Limb (tissue), 2 donors: ENCODE measurements around the gene CEP19.
"Not testable (repeated sequence)": the region's sequence is repeated elsewhere in the genome, so short reads cannot be mapped to it uniquely, and the experiment has no call there.

ENCODE experiments used
- DNase-seq, 2 donors: peaks; one replicate each; pipeline ENCODE4 v3.0.0-alpha.2; 2016; ENCODE audit errors: extremely low spot score in 2 of 2

CEP19 gene

DNA sequence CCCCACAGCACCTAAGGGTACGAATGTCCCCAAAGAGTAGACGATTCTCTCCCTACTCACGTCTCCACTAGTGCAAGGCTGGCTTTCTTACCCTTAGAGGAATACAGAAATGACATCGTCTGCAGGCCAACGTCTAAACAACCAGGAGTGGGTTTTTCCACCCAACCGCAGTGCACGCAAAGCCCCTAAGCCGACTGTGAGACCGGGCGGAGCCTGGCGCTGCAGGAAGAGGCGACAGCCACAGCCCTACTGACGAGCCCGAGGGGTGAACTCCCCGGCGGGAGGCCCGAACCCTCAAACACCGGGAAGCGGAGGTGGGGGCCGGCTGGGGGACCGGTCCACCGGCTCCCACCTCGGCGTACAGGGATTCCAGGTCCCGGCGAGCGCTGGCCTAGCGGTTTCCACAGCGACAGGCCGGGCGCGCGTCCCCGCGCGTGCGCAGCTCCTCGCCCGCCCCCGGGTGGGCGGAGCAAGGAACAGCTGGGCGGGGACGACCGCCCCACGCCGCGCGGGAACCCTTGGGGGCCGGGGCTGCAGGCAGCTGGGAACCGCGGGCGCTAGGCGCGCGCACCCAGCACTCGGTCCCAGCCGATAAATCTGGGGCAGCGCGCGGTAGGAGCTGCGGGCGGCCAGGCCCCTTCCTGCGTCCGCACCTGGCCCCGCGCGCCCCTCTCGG lies at the start of gene CEP19, which contains the start of gene PIGX:
CEP19 (minus strand) TSS at position 413 of the 676 bp plus-strand sequence. CDS start 3,593 bp downstream, outside the sequence.
PIGX (plus strand) TSS at position 540 of the 676 bp plus-strand sequence.
- DNase-seq, result peak; percentile 83 to 94

DNA sequence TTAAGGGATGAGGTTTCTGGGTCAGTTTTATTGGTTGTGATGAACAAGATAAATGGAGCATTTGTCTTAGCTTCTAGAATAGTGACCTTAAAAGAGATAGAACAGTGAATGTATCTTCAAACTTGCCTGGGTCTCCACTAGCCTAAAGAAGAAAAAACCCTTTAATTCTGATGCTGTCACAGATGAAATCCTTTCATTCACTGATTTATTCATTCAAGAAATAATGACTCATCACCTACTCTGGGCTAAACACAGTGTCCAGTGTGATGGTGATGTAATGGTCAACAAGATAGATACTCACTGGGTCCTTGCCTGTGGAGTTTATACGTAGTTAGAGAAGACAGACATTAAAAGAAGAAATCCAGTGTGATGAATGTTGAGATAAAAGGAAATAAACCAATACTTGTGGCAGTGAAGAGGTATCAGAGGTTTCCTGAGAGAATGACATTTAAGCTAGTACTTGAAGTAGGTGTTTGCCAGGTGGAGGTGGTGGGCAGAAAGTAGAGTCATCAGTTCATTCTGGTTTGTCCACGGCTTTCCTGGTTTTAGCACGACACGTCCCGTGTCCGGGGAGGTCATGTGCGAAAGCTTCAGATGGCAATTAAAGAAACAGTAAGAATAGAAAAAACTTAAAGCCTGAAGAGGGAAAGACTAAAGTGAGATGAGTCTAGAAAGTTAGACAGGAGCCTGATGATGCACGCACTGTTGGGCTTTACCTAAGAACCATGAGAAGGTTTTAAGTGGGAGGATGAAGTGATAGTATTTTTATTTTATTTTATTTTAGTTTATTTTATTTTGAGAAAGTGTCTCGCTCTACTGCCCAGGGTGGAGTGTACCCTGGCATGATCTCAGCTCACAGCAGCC lies 46.1 kb upstream of the CEP19 start:
- no peak for DNase-seq

- no peak for DNase-seq
Measured at GRCh38 chr3:196756732-196757131, 44.7 kb upstream of the CEP19 start.

GRCh38 chr3:196754091-196754981 lies 42.3 kb upstream of the CEP19 start:
- DNase-seq, result no peak

GRCh38 chr3:196753201-196753600 lies 41.2 kb upstream of the CEP19 start:
- DNase-seq, result no peak

- DNase-seq, result no peak
Measured at GRCh38 chr3:196749125-196749524, 37.1 kb upstream of the CEP19 start.

DNA sequence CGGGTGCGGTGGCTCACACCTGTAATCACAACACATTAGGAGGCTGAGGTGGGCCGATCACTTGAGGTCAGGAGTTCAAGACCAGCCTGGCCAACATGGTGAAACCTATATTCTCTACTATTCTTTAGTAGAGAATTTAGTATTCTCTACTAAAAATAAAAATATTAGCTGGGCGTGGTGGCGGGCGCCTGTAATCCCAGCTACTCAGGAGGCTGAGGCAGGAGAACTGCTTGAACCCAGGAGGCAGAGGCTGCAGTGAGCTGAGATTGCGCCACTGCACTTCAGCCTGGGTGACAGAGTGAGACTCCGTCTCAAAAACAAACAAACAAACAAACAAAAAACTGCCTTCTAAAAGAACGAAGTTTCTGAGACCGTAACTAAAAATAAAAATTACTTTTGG lies 31.5 kb upstream of the CEP19 start:
- not testable (repeated sequence) for DNase-seq

GRCh38 chr3:196741249-196741889 lies 29.3 kb upstream of the CEP19 start:
- peak in 1 of 2 donors; percentile 3 for DNase-seq

GRCh38 chr3:196740481-196741248 lies 28.6 kb upstream of the CEP19 start:
- DNase-seq, result peak; percentile 30 to 31

DNA sequence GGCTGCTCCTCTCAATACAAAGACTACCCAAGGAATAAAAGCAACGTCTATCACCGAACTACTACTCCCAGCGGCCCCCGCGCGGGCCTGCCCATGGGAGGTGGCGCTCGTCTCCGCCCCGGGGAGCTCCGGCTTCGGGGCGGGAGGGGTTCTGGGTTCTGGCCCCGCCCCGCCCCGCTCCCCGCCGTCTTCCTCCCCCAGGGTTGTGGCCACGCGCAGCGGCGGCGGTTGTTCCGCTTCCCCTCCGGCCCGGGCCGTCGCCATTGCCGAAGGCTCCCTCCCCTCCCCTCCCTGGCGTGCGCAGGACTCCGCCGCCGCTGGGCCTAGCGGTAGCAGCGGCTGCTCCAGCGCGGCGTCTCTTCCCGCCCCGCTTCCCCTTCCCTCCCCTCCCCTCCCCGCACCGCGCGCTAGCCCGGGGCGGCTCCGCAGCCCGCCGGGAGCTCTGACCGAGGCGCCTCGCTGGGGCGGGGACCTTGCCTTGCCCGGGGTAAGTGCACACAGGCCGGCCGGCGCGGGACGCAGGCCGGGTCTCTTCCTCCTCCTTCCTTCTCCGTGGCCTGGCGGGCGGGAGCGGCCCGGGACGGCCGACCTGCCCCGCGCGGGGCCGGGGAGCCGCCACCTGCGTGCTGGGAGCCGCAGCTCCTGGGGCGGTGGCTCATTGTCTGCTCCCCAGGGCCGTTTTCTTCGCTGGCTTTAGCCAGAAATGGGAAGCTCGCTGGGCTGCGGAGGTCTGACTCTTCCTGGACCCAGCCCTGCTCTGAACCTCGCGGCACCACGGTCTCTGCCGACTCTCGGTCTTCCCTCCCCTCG lies 27.8 kb upstream of the CEP19 start, which contains the start of gene PAK2:
PAK2 (plus strand) TSS at position 187 of the 810 bp plus-strand sequence. CDS start 42,790 bp downstream, outside the sequence.
- peak; percentile 91 to 92 for DNase-seq

DNA sequence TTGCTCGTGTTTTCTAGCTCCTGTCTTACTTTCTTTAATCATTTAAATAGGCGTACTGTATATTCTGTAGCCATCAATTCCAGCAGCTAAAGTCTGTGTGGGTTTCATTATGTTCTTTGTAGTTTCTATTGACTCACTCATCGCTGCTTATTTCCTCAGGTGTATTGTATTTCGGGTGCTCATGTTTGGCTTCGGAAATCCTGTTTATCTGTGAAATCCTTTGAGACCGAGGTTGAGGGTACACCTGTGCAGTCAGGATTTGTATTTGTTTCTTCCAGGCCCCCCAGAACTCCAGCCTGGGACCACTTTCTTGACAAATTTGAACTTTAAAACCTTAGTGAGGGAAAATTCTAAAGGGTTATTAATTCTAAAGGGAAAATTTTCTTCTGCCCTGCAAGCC lies 25.6 kb upstream of the CEP19 start:
- DNase-seq, result no peak

- no peak for DNase-seq
Measured at GRCh38 chr3:196736670-196737374, 24.8 kb upstream of the CEP19 start.

GRCh38 chr3:196735751-196736150 lies 23.7 kb upstream of the CEP19 start:
- no peak for DNase-seq

- DNase-seq, result no peak
Measured at GRCh38 chr3:196726788-196727675, 15.0 kb upstream of the CEP19 start.

GRCh38 chr3:196721097-196721496 lies 9.0 kb upstream of the CEP19 start:
- no peak for DNase-seq

DNA sequence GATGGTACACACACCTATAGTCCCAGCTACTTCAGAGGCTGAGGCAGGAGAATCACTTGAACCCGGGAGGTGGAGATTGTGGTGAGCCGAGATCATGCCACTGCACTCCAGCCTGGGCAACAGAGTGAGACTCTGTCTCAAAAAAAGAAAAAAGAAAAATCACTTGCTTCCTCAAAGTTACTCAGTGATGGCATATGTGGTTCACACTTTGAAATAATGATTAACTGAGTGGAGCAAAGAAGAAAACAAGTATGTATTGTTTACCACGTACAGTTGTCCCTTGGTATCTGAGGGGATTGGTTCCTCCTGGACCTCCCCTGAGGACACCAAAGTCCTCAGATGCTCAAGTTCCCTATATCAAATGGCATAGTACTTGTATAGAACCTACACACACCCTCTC lies 5.1 kb upstream of the CEP19 start:
- DNase-seq, result not testable (repeated sequence)
